Measurements from ENCODE around the gene MLYCD.

DNA sequence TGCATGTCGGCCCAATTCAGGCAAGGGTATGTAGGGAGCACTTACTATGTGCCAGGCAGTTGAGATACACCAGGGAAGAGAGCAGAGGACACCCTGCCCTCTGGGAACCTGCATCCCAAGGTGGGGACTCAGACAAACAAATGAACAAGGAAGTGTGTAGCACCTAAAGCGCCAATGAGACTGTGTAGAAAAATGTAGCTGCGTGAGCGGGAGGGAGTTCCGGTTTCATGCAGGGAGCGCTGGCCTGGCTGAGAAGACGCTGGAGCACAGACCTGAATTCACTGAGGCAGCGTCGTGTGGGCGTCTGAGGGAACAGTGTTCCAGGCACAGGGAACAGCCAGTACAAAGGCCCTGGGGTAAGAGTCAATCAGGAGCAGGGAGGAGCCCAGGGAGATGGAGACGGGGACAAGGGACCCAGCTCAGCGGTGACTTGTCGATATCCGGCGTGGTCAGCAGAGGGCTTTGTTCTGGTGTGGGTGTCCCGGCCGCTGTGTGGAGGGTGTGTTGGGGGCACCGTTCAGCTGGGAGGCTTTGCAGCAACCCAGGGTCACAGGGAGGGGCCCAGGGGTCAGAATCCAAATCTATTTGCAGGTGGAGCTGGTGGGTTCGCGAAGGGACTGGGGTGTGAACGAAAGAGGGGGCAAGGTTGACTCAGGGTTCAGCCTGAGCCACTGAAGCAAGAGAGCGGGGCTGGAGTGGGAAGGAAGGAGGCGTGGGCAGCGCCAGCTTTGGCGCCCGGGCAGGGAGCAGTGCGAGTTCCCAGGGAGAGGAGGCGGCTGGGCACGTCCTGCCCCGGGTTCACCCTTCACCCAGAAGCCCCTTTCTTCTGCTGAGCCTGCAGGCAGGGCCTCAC lies 36.3 kb downstream of the MLYCD start:
- TF ChIP-seq EZH2phosphoT487 (IDR thresholded peaks at IDR 0.05; ENCODE audit: borderline replicate concordance, low read length): no peak
- TF ChIP-seq CTCF (IDR thresholded peaks at IDR 0.05; ENCODE audit: low read depth, low read length, poor library complexity, severe bottlenecking): no peak

Measured in DOHH2 (cell line).